Measurements from ENCODE around the gene CDNF.

Gene CDNF

GRCh38 chr10:14800397-14800796 lies 37.4 kb downstream of the CDNF start:
- H3K4me3 ChIP-seq (ENCODE audit: control insufficient read depth, low read depth, low read length) = no peak overlapping the region
- TF ChIP-seq CTCF (IDR thresholded peaks at IDR 0.05; ENCODE audit: control insufficient read depth, insufficient read depth, low read depth, low read length, missing control alignments) = no peak
- DNase-seq (ENCODE audit: low read depth) = no peak

DNA sequence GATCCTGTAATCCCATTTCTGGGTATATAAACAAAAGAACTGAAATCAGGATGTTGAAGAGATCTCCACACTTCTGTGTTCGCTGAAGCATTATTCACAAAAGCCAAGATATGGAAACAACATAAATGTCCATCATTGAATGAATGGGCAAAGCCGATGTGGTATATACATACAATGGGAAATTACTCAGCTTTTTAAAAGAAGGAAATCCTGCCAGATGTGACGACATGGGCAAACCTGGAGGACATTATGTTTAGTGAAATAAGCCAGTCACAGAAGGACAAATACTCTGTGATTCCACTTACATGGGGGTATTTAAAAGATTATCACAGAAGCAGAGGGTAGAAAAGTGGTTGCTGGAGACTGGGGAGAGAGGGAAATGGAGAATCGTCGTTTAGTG lies 39.2 kb downstream of the CDNF start:
- TF ChIP-seq CTCF (IDR thresholded peaks at IDR 0.05; ENCODE audit: control insufficient read depth, insufficient read depth, low read depth, low read length, missing control alignments) = no peak
- no peak overlapping the region for H3K4me3 ChIP-seq (ENCODE audit: control insufficient read depth, low read depth, low read length)
- DNase-seq (ENCODE audit: low read depth) = no peak

- no peak for TF ChIP-seq CTCF (IDR thresholded peaks at IDR 0.05; ENCODE audit: control insufficient read depth, insufficient read depth, low read depth, low read length, missing control alignments)
- H3K4me3 ChIP-seq (ENCODE audit: control insufficient read depth, low read depth, low read length) = no peak overlapping the region
- DNase-seq (ENCODE audit: low read depth) = no peak
Measured at GRCh38 chr10:14787938-14788337, 49.9 kb downstream of the CDNF start.

DNA sequence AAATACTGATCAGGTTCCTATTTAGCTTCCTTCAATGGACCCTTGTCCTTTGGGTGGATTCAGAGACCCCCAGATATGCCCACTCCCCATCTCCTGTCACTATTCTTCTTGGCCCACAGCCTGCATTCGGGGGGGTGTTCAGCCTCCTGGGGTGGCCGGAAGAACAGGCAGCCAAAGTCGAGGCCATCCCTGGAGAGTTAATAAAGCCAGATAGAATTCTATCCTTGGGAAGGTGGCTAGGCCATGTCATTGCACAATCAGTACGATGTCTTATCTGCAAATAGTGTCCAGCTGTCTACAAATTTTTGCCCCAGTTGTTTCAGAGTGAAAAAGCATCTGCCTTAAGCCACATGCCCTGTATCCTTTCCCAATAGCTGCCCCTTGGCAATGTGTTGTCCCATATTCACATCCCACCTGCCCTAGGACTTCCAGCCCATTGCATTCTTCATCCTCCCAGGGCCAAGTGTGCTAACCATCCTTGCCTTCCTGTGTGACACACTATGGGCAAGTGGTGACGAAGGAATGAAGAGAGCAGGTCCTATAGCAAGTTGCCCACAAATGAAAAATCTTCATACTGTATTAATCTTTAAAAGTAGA lies 53.3 kb downstream of the CDNF start:
- H3K4me3 ChIP-seq (ENCODE audit: control insufficient read depth, low read depth, low read length) = no peak overlapping the region
- DNase-seq (ENCODE audit: low read depth) = no peak
- TF ChIP-seq CTCF (IDR thresholded peaks at IDR 0.05; ENCODE audit: control insufficient read depth, insufficient read depth, low read depth, low read length, missing control alignments) = no peak

- TF ChIP-seq CTCF (IDR thresholded peaks at IDR 0.05; ENCODE audit: control insufficient read depth, insufficient read depth, low read depth, low read length, missing control alignments) = no peak
- no peak for DNase-seq (ENCODE audit: low read depth)
- no peak overlapping the region for H3K4me3 ChIP-seq (ENCODE audit: control insufficient read depth, low read depth, low read length)
Measured at GRCh38 chr10:14782691-14783363, 55.0 kb downstream of the CDNF start.

DNA sequence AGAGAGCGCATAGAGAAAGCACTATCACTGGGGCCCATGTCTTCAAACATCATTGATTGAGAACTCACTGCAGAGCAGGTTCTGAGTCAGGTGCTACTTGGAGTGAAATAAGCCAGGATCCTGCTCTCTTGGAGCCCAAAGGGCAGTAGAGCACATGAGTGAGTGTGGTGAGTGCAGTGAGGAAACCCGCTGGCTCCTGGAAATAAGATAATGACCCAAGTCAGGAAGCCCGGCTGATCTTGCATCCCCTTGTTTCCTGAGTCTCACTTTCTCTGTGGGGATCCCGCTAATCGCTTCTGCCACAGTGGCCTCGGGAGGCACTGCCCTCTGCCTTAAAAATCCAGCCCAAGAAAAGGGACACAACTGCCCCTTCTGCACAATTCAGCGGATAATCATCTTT lies 56.1 kb downstream of the CDNF start:
- no peak for DNase-seq (ENCODE audit: low read depth)
- H3K4me3 ChIP-seq (ENCODE audit: control insufficient read depth, low read depth, low read length) = no peak overlapping the region
- no peak for TF ChIP-seq CTCF (IDR thresholded peaks at IDR 0.05; ENCODE audit: control insufficient read depth, insufficient read depth, low read depth, low read length, missing control alignments)
